ENCODE data around the gene OR13C4.

The OR13C4 gene

DNA sequence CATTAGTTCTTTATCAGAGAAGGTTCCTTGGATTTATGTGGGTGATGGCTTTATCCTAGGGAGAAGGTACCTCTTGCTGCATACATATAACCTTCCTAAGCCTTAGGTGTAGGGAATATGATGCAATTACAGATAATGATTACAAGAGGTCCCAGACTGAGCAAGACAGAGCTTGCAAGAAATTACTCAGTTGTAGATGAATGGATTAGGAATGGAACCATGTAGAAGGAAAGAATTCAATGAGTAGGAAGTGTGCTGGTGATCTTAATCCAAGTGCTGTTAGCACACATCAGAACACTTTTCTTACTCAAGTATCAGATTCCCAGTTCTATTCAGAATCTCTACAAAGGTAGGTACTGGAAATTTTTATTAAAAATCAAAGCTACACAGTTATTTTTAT is 20.4 kb downstream of the OR13C4 start:
- H2AFZ ChIP-seq (ENCODE audit: low read depth, low read length), result no peak overlapping the region
- H4K20me1 ChIP-seq (ENCODE audit: insufficient read depth, low read length), result no peaks in the 10 kb centered on the region
- no peaks in the 10 kb centered on the region for H3K79me2 ChIP-seq (ENCODE audit: low read length)
- H3K9ac ChIP-seq (ENCODE audit: low read length), result no peak overlapping the region
- no peak overlapping the region for H3K27ac ChIP-seq (ENCODE audit: low read length)
- no peaks in the 10 kb centered on the region for H3K9me3 ChIP-seq (ENCODE audit: insufficient read depth, low read length)
- no peak for TF ChIP-seq EZH2phosphoT487 (IDR thresholded peaks at IDR 0.05; ENCODE audit: low read depth)
- TF ChIP-seq, protein P1, sequence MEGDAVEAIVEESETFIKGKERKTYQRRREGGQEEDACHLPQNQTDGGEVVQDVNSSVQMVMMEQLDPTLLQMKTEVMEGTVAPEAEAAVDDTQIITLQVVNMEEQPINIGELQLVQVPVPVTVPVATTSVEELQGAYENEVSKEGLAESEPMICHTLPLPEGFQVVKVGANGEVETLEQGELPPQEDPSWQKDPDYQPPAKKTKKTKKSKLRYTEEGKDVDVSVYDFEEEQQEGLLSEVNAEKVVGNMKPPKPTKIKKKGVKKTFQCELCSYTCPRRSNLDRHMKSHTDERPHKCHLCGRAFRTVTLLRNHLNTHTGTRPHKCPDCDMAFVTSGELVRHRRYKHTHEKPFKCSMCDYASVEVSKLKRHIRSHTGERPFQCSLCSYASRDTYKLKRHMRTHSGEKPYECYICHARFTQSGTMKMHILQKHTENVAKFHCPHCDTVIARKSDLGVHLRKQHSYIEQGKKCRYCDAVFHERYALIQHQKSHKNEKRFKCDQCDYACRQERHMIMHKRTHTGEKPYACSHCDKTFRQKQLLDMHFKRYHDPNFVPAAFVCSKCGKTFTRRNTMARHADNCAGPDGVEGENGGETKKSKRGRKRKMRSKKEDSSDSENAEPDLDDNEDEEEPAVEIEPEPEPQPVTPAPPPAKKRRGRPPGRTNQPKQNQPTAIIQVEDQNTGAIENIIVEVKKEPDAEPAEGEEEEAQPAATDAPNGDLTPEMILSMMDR (IDR thresholded peaks at IDR 0.05; ENCODE audit: low read depth, low read length), result no peak
- H3K4me2 ChIP-seq (ENCODE audit: low read length), result no peak overlapping the region
- H3K4me1 ChIP-seq (ENCODE audit: low read length), result no peaks in the 10 kb centered on the region
- H3K36me3 ChIP-seq (replicated peaks; ENCODE audit: low read depth, low read length), result no peaks in the 10 kb centered on the region
- no peak overlapping the region for H3K4me3 ChIP-seq (ENCODE audit: low read length)
- no peaks in the 10 kb centered on the region for H3K27me3 ChIP-seq (ENCODE audit: low read depth, low read length)

DNA sequence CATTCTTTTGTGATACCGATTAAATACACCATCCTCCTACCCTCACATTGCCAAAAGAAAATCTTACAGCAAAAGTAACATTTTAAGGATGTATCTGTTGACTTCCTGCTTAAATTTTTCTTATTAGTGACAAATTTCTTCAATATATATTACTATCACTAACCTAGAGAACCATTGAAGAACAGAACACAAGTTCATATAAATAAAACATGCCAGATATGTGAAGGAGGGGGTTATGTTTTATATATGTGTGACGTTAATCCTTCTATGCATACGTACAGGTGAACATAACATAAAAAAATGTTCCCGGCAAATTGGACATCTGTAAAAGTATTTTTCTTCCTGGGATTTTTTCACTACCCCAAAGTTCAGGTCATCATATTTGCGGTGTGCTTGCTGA is 23.0 kb downstream of the OR13C4 start, which contains the start of gene OR13F1:
Gene OR13F1 (plus strand): TSS at position 301 of the 400 bp plus-strand sequence. CDS start 0 bp downstream, at position 301.
- H3K9ac ChIP-seq (ENCODE audit: low read length), result no peak within 1 kb of the TSS
- no peak within 1 kb of the TSS for H3K4me3 ChIP-seq (ENCODE audit: low read length)
- no peak within 1 kb of the TSS for H2AFZ ChIP-seq (ENCODE audit: low read depth, low read length)
- TF ChIP-seq EZH2phosphoT487 (IDR thresholded peaks at IDR 0.05; ENCODE audit: low read depth), result no peak
- TF ChIP-seq, protein P1 (IDR thresholded peaks at IDR 0.05; ENCODE audit: low read depth, low read length), result no peak
- H3K4me2 ChIP-seq (ENCODE audit: low read length), result no peak within 1 kb of the TSS
- H3K27me3 ChIP-seq (ENCODE audit: low read depth, low read length), result no peaks in the 10 kb centered on the region
- H3K79me2 ChIP-seq (ENCODE audit: low read length), result no peaks in the 10 kb centered on the region
- H4K20me1 ChIP-seq (ENCODE audit: insufficient read depth, low read length), result no peaks in the 10 kb centered on the region
- H3K4me1 ChIP-seq (ENCODE audit: low read length), result no peaks in the 10 kb centered on the region
- H3K36me3 ChIP-seq (replicated peaks; ENCODE audit: low read depth, low read length), result no peaks in the 10 kb centered on the region
- no peaks in the 10 kb centered on the region for H3K9me3 ChIP-seq (ENCODE audit: insufficient read depth, low read length)
- H3K27ac ChIP-seq (ENCODE audit: low read length), result no peak within 1 kb of the TSS

- Histone ChIP-seq H3K4me1 (ENCODE audit: low read length) (no peaks in the 10 kb centered on the region), H3K9ac (ENCODE audit: low read length) (no peak overlapping the region), H3K4me2 (ENCODE audit: low read length) (no peak overlapping the region), H3K36me3 (replicated peaks; ENCODE audit: low read depth, low read length) (no peaks in the 10 kb centered on the region), H3K4me3 (ENCODE audit: low read length) (no peak overlapping the region), H3K27ac (ENCODE audit: low read length) (no peak overlapping the region), H2AFZ (ENCODE audit: low read depth, low read length) (no peak overlapping the region), H3K79me2 (ENCODE audit: low read length) (no peaks in the 10 kb centered on the region), H3K27me3 (ENCODE audit: low read depth, low read length) (no peaks in the 10 kb centered on the region), H4K20me1 (ENCODE audit: insufficient read depth, low read length) (no peaks in the 10 kb centered on the region), H3K9me3 (ENCODE audit: insufficient read depth, low read length) (no peaks in the 10 kb centered on the region)
- TF ChIP-seq, protein P1 (IDR thresholded peaks at IDR 0.05; ENCODE audit: low read depth, low read length), result no peak
- no peak for TF ChIP-seq EZH2phosphoT487 (IDR thresholded peaks at IDR 0.05; ENCODE audit: low read depth)
Measured at GRCh38 chr9:104503440-104503839, 23.6 kb downstream of the OR13C4 start.

DNA sequence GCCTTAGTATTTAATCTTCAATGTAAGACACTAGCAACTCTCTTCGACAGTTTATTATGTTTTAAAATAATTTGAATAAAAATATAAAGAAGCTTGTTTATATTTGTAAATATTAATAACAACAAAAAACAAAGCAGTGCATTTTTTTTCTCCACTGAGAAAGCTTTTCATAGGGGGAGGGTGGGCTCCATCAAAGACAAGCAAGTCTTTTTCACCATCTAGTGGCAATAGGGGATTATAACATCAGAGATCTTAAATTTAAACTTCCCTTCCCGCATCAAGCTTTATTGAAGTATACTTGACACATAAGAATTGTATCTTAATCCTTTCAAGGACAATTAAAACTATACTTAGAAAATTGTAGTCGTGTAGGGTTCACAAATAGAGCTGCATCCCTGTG is 32.2 kb downstream of the OR13C4 start:
- no peak for TF ChIP-seq EZH2phosphoT487 (IDR thresholded peaks at IDR 0.05; ENCODE audit: low read depth)
- TF ChIP-seq, protein P1 (IDR thresholded peaks at IDR 0.05; ENCODE audit: low read depth, low read length), result peak; percentile 47
- Histone ChIP-seq H2AFZ (ENCODE audit: low read depth, low read length) (no peak overlapping the region), H4K20me1 (ENCODE audit: insufficient read depth, low read length) (no peaks in the 10 kb centered on the region), H3K36me3 (replicated peaks; ENCODE audit: low read depth, low read length) (no peaks in the 10 kb centered on the region), H3K4me3 (ENCODE audit: low read length) (no peak overlapping the region), H3K79me2 (ENCODE audit: low read length) (no peaks in the 10 kb centered on the region), H3K4me1 (ENCODE audit: low read length) (no peaks in the 10 kb centered on the region), H3K27me3 (ENCODE audit: low read depth, low read length) (no peaks in the 10 kb centered on the region), H3K9me3 (ENCODE audit: insufficient read depth, low read length) (no peaks in the 10 kb centered on the region), H3K9ac (ENCODE audit: low read length) (no peak overlapping the region), H3K4me2 (ENCODE audit: low read length) (no peak overlapping the region), H3K27ac (ENCODE audit: low read length) (no peak overlapping the region)

All from OCI-LY3 (cell line).